A204.1 (cell line): ENCODE results near the gene APLP1.
"Not testable (repeated sequence)": the region's sequence is repeated elsewhere in the genome, so short reads cannot be mapped to it uniquely, and the experiment has no call there.

Experiments
- FAIRE-seq: peaks from 2 replicates; lab custom pipeline; 2012; peaks lifted over from hg19 to GRCh38; lab: Jason Lieb, UNC

Gene APLP1

DNA sequence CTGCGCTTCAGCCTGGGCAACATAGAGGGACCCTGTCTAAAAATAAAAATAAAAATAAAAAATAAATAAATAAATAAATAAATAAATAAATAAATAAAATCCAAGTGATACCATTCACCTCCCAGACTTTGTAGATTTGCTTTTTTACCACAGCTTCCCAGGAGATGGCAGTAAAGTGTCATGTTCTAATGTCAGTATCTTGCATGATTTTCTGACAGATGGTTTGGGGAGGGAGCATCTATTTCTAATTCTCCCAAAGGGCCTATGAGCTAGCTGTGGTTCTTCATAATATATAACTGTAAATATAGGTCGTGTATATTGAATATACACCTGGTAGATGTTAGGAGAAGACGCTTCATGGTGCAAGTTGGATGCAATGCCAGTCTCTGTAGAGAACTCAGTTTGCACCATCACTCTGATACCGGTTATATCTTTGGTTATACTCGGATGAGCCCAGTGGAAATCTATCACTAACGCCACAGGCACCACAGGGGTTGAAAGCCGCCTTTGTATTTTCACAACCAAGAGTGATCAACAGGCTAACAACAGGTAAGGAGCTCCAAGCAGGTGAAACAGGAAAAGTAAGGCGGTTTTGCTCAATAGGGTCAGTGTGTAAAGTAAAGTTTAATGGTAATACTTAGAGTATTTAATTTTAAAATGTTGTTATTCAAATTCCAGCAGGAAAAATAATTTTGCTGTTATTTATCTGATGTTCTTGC lies 13.9 kb downstream of the APLP1 start:
- peak; percentile 99 for FAIRE-seq

DNA sequence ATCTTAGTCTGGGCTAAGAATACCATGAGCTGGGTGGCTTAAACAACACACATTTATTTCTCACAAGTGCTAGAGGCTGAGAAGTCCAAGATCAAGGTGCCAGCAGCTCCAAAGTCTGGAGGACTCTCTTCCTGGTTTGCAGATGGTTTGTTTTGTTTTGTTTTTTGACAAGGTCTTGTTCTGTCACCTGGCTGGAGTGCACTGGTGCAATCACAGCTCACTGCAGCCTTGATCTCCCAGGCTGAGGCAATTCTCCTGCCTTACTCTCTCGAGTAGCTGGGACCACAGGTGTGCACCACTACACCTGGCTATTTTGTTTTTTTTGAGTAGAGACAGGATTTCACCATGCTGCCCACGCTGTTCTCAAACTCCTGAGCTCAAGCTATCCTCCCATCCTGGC lies 15.5 kb downstream of the APLP1 start:
- FAIRE-seq, result no peak

DNA sequence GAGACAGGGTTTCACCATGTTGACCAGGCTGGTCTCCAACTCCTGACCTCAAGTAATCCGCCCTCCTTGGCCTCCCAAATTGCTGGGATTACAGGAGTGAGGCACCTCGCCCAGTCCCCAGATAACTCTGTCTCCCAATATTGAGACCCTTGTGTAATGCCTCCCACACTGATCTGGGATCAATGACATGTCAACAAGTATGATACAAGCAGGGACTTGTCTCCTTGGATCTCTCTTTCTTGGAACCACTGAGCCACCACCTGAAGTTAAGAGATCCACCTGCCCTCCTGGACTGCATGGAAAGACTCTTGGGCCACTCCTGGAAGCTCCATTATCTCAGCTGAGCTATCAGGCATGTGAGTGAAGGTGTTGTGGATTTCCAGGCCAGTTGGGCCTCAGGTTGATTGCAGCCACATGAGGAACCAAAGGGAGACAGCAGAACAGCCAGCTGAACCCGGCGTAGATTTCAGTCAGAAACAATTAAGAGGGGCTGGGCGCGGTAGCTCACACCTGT lies 16.9 kb downstream of the APLP1 start:
- no peak for FAIRE-seq

DNA sequence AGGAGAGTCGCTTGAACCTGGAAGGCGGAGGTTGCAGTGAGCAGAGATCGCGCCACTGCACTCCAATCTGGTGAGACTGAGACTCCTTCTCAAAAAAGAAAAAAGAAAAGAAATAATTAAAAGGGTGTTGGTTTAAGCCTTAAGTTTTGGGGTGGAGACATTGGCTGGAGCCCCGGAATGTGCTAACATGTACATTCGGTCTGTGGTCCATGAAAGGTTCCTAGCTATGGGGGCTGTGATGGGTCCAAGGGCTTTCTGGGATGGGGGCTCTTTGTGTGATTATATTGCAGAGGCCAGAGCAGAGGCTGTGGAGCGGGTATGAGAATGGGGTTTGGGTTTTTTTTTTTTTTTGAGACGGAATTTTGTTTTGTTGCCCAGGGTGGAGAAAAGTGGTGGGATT lies 17.5 kb downstream of the APLP1 start:
- no peak for FAIRE-seq

DNA sequence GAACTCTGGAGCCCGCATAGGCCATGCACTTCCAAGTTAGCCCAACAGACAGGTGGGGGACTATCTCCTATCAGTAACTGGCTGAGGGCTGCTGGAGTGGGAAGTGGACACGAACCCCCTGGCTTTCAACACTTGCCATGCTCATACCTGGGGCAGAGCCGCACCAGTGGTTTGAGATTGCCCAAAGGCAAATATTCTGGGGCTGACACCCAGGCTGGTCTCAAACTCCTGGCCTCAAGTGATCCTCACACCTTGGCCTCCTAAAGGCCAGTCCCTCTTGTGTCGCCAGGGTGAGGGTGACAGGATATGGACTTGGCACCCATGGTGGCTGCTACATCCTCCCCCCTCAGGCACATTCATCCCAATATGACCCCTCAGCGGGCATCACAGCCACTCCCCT lies 18.8 kb downstream of the APLP1 start:
- no peak for FAIRE-seq

DNA sequence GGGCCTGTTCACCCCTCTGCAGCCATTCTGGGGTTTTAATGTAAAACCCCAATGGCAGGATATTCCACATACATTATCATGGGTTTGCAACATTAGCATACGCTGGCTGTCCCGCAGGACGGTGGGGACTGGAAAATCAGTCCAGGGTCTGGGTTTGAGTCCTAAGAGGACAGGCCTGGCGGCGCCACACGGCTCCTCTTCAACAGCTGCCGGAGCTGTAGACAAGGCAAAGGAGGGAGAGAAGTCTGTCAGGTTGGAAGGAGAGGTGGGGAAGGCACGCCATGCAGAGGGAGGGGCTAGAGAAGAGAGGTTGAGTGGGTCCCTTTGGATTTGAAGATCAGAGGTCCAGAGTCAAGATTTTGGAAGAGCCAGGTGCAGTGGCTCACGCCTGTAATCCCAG lies 20.0 kb downstream of the APLP1 start:
- no peak for FAIRE-seq

DNA sequence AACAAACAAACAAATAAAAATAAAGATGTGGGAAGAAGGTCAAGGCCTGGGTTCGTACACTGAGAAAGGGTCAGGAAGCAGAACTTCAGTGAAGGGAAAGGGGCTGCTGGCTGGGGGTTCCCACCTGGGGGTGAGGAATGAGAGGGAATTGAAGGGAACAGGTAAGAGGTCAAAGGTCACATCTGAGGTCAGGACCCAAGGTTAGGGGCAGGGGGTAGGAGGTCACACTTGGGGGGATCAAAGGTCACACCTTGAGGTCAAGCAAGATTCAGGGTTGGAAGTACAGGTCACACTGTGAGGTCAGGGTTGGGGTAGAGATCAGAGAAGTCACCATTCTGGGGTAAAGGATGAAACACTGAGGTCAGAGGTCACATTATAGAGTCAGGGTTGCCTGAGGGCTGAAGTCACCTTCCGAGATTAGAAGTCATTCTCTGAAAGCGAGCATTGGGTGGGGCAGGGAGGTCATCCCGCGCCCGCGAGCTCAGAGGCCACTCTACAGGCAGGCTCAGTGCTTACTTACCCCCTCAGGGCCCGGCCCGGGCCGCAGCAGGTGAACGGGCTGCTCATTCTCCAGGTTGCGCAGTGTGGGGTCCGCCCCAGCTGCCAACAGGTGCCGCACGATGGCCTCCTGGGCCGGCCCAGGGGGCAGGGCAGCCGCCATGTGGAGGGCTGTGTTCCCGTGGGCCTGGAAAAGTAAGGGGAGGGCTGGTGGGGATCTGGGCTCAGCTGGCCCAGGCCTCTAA lies 21.2 kb downstream of the APLP1 start:
- no peak for FAIRE-seq

DNA sequence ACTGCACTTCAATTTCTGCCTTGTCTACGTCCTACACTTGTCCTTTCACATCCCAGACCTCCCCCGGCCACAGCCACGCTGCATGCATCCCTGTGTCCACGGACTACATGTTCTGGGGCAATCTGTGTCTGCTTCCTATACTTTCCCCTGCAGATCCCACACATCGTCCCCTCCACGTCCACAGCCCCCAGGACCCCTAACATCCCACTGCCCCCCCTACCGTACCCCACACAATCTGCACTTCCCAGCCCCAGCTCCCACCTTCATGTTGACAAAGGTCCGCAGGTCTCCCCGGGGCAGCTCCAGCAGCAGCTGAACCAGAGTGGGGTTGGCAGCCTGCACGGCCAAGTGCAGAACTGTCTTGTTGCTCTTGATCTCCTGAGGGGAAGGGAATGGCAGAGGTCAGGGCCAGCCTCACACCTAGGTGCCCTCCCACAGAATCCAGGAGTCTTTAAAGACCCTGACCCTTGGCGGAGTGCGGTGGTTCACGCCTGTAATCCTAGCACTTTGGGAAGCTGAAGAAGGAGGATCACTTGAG lies 21.8 kb downstream of the APLP1 start:
- no peak for FAIRE-seq

DNA sequence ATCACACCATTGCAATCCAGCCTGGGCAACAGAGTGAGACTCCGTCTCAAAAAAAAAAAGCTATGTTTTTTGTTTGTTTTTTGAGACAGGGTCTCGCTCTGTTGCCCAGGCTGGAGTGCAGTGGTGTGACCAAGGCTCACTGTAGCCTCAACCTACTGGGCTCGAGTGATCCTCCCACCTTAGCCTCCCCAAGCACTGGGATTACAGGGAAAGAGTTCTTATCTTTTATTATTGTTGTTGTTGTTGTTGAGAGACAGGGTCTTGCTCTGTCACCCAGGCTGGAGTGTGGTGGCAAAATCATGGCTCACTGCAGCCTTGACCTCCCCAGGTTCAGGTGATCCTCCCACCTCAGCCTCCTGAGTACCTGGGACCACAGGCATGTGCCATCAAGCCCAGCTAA lies 23.4 kb downstream of the APLP1 start:
- not testable (repeated sequence) for FAIRE-seq

DNA sequence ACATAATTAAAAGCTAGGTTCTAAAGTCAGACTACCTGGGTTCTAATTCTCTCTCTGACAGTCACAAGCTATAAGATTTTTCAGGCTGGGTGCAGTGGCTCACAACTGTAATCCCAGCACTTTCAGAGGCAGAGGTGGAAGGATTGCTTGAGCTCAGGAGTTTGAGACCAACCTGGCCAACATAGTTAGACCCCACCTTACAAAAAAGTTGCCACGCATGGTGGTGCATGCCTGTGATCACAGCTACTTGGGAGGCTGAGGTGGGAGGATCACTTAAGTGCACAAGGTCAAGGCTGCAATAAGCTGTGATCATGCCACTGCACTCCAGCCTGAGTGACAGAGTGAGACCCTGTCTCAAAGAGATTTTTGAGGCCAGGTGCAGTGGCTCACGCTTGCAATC lies 26.0 kb downstream of the APLP1 start:
- FAIRE-seq, result no peak

DNA sequence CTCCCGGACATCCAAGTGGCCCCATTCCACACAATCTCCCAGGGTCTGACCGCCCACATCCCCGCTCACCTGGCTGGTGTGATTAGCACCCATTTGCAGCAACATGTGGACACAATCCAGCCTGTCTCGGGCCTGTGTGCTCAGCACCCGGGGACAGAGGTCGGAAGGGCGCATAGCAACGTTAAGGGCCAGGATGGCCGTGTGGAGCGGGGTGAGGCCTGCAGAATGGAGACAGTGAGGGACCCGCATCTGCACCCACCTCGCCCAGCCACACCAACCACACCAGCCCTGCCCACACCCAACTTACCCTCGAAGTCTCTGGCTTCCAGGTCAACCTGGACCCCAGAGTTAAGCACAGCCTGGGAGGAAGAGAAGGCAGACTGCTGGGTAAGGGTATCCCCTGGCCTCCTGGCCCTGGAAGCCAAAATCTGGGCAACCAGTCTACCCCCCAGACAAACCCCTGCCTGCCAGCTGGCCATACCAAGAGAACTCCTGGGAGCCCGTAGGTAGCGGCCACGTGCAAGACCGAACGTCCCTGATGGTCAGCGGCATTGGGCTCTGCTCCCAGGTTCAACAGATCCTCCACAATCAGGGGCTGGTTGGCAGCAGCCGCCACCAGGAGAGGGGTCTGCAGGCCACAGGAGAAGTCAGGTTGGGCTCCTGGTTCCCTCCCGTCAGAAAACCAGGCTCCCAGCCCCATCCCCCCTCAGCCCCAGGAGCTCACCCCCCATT lies 27.7 kb downstream of the APLP1 start:
- FAIRE-seq, result no peak

DNA sequence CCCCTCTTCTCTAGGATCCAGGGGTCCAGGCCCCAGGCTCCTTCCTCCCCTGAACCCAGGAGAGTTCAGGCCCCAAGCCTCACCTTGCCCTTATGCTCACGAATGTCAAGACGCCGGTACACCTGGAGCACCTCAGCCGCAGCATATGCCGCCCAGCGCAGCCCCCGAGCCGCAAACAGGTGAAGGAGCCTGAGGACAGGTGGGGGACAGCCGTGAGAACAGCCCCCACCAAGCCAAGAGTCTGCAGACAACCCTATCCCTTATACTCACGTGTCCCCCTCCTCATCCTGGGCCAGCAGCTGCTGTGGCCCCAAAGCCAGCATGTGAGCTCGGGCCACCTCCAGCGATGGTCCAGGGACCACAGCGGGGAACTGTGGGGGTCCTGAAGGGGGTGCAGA lies 28.3 kb downstream of the APLP1 start:
- no peak for FAIRE-seq

DNA sequence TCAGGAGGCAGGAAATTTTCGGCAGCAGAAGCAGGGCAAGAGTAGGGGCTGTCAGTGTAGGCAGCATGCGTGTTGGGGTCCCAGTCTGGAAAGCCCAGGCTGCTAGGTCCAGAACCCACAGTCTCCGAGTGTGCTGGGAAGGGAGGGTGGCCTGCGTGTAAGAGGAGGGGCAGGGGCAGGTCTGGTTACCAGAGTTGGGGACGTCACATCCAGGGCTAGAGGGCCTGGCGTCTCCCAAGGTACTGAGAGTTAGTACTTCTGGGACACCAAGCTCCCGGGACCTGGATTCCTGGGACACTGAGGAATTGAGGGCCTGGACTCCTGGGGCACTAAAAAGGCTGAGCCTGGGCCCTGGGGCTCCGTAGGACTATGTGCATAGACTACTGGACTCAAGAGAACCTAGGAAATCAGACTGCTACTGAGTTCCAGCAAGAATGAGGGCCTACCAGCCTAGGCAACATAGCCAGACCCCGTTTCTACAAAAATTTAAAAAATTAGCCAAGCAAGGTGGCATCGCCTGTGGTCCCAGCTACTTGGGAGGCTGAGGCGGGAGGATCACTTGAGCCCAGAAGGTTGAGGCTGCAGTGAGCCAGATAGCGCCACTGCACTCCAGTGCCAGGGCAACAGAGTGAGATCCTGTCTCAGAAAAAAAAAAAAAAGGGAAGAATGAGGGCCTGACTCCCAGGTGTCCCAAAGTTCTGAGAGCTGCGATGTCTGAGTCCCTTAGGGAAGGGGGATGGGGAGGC lies 29.5 kb downstream of the APLP1 start:
- no peak for FAIRE-seq

DNA sequence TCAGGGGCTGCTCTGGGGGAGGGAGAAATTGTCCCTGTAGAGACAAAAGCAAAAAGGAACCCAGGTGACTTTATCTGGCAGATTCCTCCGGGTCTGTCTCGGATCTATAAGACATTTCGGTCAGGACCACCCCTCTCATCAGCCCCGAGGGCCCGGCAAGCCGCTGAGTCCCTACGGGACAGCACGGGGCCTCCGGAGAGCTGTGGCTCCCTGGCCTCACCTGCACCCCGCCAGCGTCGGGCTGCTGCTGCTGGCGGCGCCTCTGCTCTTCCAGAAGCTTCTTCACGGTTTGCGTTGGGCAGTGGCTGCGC lies 30.1 kb downstream of the APLP1 start:
- no peak for FAIRE-seq

DNA sequence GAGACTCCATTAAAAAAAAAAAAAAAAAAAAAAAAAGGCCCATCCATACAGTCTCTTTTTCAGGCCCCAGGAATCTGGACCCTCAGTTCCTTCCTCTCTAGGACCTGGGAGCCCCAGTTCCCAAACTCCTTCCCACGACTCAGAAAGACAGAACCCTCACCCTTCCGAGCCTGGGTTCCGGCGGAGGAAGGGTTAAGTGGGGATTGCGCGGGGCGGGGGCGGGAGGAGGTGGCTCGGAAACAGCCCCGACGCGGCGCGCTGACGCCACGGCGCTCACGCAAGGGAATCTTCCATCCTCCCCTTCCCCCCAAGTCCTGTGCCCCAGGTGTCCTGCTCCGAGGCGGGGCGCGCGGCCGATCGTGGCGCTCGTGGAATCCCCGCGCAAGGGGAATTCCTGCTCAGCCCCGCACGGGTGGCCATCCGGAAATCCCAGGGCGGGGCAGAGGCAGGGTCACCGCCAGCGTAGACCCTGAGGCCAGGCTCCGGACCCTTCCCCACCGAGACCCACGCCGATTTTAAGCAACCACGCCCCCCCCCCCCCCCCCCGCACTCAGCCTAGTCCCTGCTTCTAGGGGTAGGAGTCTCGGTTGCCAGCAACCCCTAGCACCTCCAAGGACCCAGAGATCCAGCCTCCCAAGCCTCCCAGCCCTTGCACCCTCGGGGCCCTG lies 31.3 kb downstream of the APLP1 start:
- FAIRE-seq, result no peak

DNA sequence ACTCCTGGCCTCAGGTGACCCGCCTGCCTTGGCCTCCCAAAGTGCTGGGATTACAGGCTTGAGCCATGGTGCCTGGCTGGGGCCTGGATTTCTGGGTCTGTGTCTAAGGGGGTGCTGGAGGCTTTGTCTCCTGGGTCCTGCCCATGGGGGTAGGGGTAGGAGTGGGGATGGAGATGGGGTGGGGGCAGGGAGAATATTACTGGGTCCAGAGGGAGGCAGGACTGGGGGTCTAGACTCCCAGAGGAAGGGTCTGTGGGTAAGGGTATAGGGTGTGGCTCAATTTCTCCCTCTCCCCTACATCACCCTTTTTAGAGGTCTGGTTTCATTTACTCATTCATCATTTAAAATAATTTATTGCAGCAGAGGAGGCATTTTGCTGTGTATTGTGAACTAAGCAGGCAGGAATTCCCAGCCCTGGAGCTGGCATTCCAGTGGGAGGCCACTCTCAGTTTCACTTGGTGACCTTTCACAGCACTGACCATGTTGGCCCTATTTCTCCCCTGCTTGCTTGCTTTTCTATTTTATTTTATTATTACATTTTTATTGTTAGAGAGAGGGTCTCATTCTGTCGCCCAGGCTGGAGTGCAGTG lies 32.8 kb downstream of the APLP1 start:
- no peak for FAIRE-seq

DNA sequence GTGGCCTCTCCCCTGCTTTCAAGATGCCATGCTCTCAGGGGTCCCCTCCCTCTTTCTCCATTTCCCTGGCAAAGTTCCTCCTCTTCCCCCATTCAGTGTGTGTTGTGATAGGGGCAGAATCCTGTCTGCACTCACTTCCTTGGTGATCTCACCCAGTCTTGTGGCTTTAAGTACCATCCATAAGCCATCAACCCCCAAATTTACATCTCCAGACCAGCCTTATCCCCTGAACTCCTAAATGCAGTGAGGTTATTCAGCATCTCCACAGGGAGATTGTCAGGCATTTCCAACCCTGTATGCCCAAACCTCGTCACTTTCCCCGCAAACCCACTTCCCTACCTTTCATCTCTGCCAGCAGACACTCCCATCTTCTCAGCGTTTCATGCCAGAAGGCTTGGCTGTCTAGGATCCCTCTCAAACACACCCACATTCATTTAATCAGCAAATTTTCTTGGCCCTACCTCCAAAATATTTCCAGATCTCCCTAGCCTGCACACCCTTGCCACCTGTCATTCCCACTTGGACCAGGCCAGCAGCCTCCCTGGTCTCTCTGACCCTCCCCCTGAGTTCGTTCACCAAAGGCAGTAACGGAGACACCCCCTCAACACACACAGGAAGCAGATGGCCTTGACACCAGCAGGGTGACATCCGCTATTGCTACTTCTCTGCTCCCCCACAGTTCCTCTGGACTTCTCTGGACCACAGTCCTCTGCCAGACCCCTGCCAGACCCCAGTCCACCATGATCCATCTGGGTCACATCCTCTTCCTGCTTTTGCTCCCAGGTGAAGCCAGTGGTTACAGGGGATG lies 33.7 kb downstream of the APLP1 start, which contains the start of gene HCST:
HCST (plus strand) TSS at position 676 of the 808 bp plus-strand sequence; CDS start at position 741, 65 bp downstream.
- no peak for FAIRE-seq

DNA sequence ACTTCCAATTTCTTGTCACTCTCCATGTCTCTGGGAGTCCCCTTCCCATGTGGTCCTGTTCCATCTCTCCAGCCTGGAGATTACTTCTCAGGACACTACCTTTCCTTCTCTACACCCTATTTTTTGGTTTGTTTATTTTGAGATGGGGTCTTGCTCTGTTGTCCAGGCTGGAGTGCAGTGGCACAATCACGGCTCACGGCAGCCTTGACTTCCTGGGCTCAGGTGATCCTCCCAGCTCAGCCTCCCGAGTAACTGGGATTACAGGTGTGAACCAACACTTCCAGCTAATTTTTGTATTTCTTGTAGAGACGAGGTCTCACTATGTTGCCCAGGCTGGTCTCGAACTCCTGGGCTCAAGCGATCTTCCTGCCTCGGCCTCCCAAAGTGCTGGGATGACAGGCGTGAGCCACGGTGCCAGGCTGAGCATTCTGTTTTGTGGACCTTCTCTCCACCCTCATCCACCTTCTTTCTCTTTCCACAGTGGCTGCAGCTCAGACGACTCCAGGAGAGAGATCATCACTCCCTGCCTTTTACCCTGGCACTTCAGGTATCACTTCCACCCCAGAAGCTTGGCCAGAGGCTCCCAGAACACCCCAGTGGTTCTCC lies 34.6 kb downstream of the APLP1 start:
- no peak for FAIRE-seq

DNA sequence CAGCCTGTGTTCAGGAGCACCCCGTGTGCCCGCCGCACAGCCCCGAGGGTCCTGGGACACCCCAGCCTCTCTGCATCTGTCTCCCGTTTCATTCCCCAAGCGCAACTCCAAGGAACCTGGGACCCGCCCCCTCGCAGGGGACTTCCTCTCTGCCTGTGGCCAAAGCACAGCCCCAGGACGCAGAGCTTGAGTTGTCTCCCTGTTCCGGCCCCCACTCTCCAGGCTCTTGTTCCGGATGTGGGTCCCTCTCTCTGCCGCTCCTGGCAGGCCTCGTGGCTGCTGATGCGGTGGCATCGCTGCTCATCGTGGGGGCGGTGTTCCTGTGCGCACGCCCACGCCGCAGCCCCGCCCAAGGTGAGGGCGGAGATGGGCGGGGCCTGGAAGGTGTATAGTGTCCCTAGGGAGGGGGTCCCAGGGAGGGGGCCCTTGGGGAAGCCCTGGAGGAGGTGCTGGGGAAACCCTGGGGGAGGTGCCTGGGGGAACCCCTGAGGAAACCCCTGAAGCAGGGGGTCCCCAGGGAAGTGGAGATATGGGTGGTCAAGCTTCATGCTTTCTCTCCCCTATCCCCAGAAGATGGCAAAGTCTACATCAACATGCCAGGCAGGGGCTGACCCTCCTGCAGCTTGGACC lies 35.3 kb downstream of the APLP1 start:
- FAIRE-seq, result no peak
